GM21367 (cell line): Measurements from ENCODE around the gene PJA1.

ENCODE experiments used
- ATAC-seq: cut with Tn5 transposase; IDR thresholded peaks from one replicate; pipeline ENCODE4 v1.9.1; 2021; ENCODE audit not compliant: unreplicated experiment

The PJA1 gene

DNA sequence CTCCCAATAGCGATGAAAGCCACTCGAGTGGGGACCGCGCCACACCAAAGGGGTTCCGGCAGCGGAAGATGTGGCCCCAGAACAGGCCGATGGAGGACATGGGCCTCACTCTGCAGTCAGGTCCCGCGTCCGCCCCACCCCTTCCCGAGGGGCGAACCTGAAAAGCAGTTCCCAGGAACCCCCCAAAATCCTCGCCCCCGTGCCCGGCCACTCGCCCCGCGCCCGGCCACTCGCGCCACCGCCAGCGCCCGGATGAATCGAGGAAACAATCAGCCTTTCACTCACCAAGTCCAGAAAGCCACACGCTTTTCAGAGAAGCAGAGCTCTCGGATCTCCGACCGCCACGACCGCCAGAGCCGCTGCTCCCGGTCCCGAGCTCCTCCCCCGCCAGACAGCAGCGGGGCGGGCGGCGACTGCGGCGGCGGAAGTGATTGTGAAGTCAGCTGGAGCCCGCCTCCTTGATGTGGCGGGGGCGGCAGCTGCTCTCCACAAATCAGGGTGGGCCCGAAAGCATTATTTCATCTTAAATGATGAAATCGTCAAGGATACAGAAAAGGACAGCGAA lies at the start of gene PJA1:
Gene PJA1, minus strand, starts transcription at position 367 of the 565 bp plus-strand sequence. CDS start 2,380 bp downstream, outside the sequence.
- ATAC-seq: peak; percentile 95

DNA sequence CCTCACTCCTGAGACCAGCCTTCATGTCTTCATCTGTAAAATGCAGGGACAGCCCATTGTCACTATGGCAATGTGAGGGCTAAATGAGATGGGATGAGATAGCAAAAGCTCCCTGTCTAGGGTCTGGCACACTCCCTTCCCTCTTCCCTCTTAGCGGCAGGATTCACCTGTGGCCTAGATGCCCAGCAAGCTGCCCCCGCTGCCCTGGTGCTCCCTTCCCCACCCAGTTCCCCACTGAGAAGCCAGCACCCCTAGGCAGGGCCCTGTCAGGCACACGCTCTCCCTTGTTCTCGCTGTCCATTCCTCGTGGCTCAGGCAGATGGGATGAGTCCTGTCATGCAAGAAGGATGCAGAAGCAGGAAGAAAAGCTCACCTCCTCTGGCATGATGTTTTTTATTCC lies 49.2 kb upstream of the PJA1 start:
- no peak for ATAC-seq

DNA sequence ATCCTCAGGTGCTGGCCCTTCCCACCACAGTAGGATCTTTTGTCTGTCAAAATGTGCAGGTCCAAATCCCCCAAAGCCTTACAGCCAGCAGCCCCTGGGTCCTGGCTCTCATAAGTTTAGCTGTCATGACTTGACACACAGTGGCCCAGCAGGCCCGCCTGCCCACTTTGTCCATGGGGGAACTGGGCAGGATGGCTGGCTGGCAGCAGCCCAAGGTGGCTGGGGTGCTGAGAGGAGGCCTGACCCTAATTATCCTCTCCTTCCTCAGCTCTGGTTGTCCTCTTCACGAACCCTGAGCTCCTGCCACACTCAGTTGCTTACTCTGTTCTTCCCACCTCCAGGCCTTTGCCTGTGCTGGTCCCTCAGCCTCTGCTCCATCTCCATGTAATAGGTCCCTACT lies 46.4 kb upstream of the PJA1 start:
- ATAC-seq: no peak

- ATAC-seq: no peak
These were observed 45.3 kb upstream of the PJA1 start for GRCh38 chrX:69210581-69210980.

DNA sequence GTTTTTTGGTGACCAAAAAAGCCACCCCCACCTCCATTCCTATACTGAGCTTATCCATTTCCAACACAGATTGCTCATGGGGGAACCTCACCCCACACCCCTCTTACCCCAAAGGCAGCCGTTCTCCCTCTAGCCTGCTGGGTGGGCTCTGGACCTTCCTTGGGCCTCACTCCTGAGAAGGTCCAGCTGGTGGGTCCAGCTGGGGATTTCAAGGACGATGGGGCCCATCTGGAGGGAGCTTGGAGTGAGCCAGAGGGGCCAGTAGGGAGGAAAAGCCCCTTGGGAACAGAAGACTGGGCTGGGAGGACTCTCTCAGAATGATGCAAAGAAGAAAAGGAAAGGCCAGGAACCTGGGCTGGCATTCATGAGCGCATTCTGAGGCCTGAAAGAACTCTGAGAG lies 42.0 kb upstream of the PJA1 start:
- ATAC-seq: no peak

- ATAC-seq: no peak
These were observed 38.4 kb upstream of the PJA1 start for GRCh38 chrX:69203638-69204037.

DNA sequence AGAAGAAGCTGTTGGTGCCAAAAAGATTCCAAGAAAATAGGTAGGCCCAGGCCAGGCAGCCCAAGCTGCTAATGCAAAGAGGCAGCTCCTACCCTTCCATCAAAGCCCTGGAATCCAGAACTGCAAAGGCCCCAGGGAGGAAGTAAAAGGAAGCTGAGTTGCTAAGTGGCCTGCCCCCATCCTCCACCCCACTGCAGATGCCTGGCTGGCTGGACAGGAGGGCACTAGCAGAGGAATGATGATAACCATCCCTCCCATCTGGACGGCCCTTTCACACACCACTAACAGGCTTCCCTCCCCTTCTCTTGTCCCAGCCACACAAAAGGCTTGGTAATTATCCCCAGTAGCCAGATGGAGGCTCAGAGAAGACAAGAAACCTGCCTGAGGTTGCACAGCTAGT lies 32.4 kb upstream of the PJA1 start:
- no peak for ATAC-seq

- ATAC-seq: no peak
These were observed 31.4 kb upstream of the PJA1 start for GRCh38 chrX:69196666-69197065.

- ATAC-seq: no peak
These were observed 30.6 kb upstream of the PJA1 start for GRCh38 chrX:69195810-69196209.

GRCh38 chrX:69195192-69195591 lies 29.9 kb upstream of the PJA1 start:
- no peak for ATAC-seq

GRCh38 chrX:69192603-69193002 lies 27.4 kb upstream of the PJA1 start:
- no peak for ATAC-seq

DNA sequence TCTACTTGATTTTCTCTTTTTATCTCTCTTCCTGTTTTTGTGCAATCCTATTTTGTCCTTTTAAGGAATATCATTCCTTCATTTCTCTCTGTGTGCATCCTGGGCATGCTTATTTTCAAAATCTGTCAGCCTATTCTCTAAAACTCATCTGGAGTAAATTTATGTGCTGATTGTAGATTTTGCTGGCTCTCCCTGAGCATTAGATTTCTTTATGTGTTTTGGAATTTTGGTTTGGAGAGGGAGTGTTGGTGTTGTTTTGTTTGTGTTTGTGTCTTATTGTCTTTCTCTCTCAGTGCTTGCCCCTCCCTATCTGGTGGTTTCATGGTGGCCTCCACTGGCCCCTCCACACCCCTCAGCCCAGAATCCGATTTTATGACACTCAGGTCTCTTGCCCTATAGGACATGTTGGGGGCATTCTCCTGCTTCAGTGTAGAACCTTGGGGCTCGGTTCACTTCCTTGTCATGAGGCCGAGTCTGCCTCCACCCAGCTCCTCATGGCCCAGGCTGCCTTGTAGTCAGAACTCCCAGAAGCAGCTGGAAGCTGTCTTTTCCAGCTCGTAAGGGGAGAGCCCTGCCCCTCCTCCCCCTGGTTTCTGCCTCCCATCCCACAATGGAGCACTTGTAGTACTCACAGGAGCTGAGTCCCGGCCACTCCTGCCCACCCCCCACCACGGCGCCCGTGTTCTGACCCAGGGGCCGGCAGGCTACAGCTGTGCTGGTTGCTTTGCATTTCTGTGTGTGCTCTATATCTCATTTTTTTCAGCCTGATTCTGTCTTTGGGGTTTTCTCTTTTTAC lies 24.5 kb upstream of the PJA1 start:
- no peak for ATAC-seq

GRCh38 chrX:69186651-69187050 lies 21.4 kb upstream of the PJA1 start:
- no peak for ATAC-seq

GRCh38 chrX:69185886-69186285 lies 20.6 kb upstream of the PJA1 start:
- no peak for ATAC-seq

DNA sequence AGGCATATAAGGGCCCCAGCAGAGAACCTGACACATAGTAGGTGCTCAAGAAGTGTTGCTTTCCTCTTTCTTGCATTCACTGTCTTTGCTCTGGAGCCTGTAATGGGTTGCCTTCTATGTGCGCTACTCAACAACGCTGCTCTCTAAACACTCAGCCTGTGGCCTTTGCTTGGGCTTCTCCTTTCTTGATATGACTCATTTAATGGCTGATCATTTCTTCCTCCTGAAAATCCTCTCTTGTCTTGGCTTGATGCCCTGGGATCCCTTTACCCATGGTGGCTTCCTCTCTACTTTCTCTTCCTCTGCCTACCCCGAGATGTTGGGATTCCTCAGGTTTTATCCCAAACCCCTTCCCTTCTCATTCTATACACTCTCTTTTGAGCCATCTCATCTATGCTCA lies 19.9 kb upstream of the PJA1 start:
- no peak for ATAC-seq

GRCh38 chrX:69182818-69183380 lies 17.6 kb upstream of the PJA1 start:
- ATAC-seq: no peak

DNA sequence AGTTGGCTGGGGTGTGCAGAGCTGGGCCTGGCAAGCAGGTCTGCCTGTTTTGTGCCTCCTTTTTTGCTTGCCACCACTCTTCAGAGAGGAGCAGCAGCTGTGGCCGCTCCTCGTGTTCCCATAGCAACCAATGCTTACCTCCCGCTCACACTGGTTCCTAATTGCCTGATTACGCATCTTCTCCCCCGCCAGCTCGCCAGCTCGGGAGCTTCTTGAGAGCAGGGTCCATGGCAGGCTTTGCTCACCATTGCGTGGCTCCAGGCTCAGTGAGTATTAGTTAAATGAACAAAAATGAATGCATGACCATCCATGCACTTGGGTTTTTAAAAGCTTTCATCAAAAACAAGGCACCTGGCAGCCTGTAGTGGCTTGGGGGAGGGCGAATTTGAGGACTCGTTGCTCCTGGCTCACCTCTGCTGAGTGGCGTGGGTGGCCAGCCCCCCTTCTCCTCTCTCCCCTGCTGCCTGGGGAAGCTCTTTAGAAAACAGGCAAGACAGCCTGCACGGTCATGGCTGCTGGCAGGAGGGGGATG lies 14.2 kb upstream of the PJA1 start:
- no peak for ATAC-seq

- no peak for ATAC-seq
These were observed 13.3 kb upstream of the PJA1 start for GRCh38 chrX:69178592-69178991.

DNA sequence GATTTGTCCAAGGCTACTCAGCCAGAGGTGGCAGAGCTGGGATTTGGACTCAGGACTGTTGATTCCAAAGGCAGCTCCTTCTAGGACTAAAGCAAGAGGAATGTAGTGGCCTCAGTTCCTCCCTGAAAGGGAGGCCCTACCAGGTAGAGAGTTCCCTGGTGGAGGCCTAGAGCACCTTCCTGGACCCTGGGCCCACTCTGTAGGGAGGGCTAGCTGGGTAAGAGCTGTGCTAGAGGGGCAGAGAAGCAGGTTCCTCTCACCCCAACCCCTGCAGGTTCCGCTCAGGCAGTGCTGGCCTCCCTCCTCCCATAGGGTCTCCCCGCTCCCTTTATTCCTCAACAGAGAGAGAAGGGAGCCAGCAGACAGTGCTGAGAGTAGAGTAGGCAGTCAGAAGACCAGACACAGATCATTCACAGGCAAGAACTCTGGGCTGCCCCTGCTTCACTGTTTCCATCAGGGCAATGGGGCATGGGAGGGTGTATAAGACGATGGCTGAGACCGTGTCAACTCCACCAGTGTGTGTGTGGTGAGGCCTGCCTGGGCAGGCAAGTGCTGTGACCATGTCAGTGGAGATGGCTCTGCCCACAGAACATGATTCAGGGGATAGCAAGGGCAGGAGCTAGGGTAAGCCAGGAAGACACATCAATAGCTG lies 12.4 kb upstream of the PJA1 start:
- ATAC-seq: no peak

DNA sequence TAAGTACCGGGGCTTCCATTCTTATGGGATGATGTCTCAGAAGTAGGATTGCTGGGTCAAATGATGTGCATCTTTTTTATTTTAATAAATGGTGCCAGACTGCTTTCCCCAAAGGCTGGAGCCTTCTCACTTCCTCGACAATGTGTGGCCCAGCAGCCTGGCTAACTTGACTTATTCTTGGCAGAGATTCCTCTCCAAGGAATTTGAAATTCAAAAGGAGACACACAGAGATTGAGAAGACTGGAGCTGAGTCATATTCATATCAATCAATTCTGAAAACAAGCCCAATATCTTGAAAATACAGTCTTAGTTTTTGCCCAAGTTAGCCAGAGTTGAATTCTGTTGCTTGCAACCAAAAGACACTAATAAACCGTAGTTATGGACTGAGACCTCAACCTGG lies 10.8 kb upstream of the PJA1 start:
- ATAC-seq: no peak

- no peak for ATAC-seq
These were observed 8.7 kb upstream of the PJA1 start for GRCh38 chrX:69173906-69174305.

GRCh38 chrX:69172937-69173336 lies 7.7 kb upstream of the PJA1 start:
- no peak for ATAC-seq
